Measurements from ENCODE around the gene INTS11.

Gene INTS11

DNA sequence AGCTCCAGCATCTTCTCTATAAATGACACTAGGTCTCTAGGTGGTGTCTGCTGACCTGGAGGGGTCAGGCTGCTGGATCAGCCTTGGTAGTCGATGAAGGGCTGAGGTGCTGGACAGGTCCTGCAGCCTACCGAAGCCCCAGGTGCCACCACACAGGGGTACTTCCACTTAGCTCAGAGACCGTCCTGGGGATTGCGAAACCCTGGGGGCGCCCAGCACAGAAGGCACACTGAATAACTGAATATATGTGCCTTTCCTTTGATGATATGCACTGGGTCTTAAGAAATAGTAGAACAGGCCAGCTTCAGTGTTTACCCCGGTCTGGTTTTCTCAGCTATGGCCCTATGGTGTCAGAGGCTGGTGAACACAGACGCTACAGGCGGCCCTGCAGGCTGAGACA lies 61.7 kb downstream of the INTS11 start:
- DNase-seq (ENCODE audit: low spot score), result no peak

DNA sequence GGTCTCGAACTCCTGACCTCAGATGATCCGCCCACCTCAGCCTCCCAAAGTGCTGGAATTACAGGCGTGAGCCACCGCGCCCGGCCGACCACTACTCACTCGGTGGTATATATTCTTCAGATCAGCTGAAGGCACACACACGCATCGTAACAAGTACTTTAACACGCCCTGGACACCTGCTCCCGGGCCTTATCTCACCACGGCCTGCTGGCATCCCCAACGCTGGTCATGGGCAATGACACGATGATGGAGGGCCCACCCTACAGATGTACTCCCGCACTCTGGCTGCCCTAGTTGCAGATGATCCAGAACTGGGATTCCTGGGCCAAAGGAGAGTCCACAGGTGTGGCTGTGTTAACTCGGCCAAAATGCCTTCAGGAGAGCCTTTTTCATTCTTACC lies 62.4 kb downstream of the INTS11 start:
- DNase-seq (ENCODE audit: low spot score), result no peak

Data from HuH-7.5 (cell line).